DOHH2 (cell line): ENCODE results near the gene NYAP1.

Experiments used
- H3F3A ChIP-seq: fragments of 200-600 bp; sonication (generic), shearing (Covaris generic); 2 replicates; pipeline ENCODE4 v1.6.0; 2016; ENCODE audit warnings: antibody characterized with exemption, mild to moderate bottlenecking; ENCODE audit not compliant: control insufficient read depth, insufficient read depth
- H3K27ac ChIP-seq: fragments of 200-600 bp; sonication (generic); 2 replicates; pipeline ENCODE4 v1.5.1; 2014; ENCODE audit warnings: low read depth, mild to moderate bottlenecking, low read length, moderate library complexity
- H3K27me3 ChIP-seq: fragments of 200-600 bp; sonication (generic); 2 replicates; pipeline ENCODE4 v1.6.1; 2014; ENCODE audit warnings: mild to moderate bottlenecking, low read length, mixed read lengths; ENCODE audit not compliant: control insufficient read depth
- H3K36me3 ChIP-seq: fragments of 200-600 bp; sonication (generic); 2 replicates; pipeline ENCODE4 v1.6.1; 2014; ENCODE audit warnings: mild to moderate bottlenecking, low read length, moderate library complexity, mixed read lengths; ENCODE audit not compliant: control insufficient read depth
- H3K4me1 ChIP-seq: fragments of 200-600 bp; sonication (generic); 2 replicates; pipeline ENCODE4 v1.6.1; 2014; ENCODE audit warnings: mild to moderate bottlenecking, low read length, mixed read lengths; ENCODE audit not compliant: control insufficient read depth
- H3K4me2 ChIP-seq: fragments of 200-600 bp; sonication (generic); 2 replicates; pipeline ENCODE4 v1.6.0; 2014; ENCODE audit warnings: mild to moderate bottlenecking, low read length, moderate library complexity
- H3K4me3 ChIP-seq: fragments of 200-600 bp; sonication (generic); 2 replicates; pipeline ENCODE4 v1.5.1; 2014; ENCODE audit warnings: mild to moderate bottlenecking, low read length, mixed read lengths
- H3K79me2 ChIP-seq: fragments of 200-600 bp; sonication (generic); 2 replicates; pipeline ENCODE4 v1.6.1; 2014; ENCODE audit warnings: mild to moderate bottlenecking, low read length, mixed read lengths; ENCODE audit not compliant: control insufficient read depth
- H3K9me2 ChIP-seq: fragments of 200-600 bp; sonication (generic); replicated peaks from 2 replicates; pipeline ENCODE4 v1.6.1; 2014; ENCODE audit warnings: mild to moderate bottlenecking, low read length, mixed read lengths; ENCODE audit not compliant: control insufficient read depth
- H3K9me3 ChIP-seq: fragments of 200-600 bp; sonication (generic); 2 replicates; pipeline ENCODE4 v1.6.1; 2014; ENCODE audit warnings: antibody characterized with exemption, low read length, mixed read lengths; ENCODE audit not compliant: control insufficient read depth, insufficient read depth
- H4K20me1 ChIP-seq: fragments of 200-600 bp; sonication (generic); 2 replicates; pipeline ENCODE4 v1.6.0; 2014; ENCODE audit warnings: low read depth, mild to moderate bottlenecking, antibody characterized with exemption, low read length, moderate library complexity; ENCODE audit not compliant: control insufficient read depth, insufficient read depth
- EZH2phosphoT487 ChIP-seq: fragments of 200-600 bp; sonication (generic); IDR thresholded peaks from 2 replicates; pipeline ENCODE4 v1.6.1; 2017; ENCODE audit warnings: borderline replicate concordance, mild to moderate bottlenecking, antibody characterized with exemption, low read length, moderate library complexity, mixed read lengths
- TF ChIP-seq, protein P1 (sequence below): fragments of 200-600 bp; sonication (generic); IDR thresholded peaks from one replicate; pipeline ENCODE4 v1.5.1; 2014; ENCODE audit warnings: antibody characterized with exemption, mild to moderate bottlenecking, low read depth, low read length; ENCODE audit not compliant: poor library complexity, severe bottlenecking

NYAP1 gene

DNA sequence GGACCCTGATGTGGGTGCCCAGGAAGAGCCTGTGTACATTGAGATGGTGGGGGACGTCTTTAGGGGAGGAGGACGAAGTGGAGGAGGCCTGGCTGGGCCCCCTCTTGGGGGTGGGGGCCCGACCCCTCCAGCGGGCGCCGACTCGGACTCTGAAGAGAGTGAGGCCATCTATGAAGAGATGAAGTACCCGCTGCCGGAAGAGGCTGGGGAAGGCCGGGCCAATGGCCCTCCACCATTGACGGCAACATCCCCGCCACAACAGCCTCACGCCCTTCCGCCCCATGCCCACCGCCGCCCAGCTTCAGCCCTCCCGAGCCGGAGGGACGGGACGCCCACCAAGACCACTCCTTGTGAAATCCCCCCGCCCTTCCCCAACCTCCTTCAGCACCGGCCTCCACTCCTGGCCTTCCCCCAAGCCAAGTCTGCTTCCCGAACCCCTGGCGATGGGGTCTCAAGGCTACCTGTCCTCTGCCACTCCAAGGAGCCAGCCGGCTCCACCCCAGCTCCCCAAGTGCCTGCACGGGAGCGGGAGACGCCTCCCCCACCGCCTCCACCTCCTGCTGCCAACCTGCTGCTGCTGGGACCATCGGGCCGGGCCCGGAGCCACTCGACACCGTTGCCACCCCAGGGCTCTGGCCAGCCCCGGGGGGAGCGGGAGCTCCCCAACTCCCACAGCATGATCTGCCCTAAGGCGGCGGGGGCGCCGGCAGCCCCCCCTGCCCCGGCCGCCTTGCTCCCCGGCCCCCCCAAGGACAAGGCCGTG is 4.8 kb downstream of the NYAP1 start:
- Histone ChIP-seq H3K4me2 (no peak overlapping the region), H3K27ac (no peak overlapping the region), H3K9me2 (no peaks in the 10 kb centered on the region), H3K79me2 (no peaks in the 10 kb centered on the region), H3F3A (peaks cover 3% of the 10 kb centered on the region; the same call in 1 of the 2 replicates), H3K4me1 (peaks cover 31% of the 10 kb centered on the region), H3K36me3 (no peaks in the 10 kb centered on the region), H3K4me3 (no peak overlapping the region), H4K20me1 (no peaks in the 10 kb centered on the region), H3K27me3 (peaks cover 49% of the 10 kb centered on the region), H3K9me3 (no peaks in the 10 kb centered on the region)
- TF ChIP-seq, protein P1, sequence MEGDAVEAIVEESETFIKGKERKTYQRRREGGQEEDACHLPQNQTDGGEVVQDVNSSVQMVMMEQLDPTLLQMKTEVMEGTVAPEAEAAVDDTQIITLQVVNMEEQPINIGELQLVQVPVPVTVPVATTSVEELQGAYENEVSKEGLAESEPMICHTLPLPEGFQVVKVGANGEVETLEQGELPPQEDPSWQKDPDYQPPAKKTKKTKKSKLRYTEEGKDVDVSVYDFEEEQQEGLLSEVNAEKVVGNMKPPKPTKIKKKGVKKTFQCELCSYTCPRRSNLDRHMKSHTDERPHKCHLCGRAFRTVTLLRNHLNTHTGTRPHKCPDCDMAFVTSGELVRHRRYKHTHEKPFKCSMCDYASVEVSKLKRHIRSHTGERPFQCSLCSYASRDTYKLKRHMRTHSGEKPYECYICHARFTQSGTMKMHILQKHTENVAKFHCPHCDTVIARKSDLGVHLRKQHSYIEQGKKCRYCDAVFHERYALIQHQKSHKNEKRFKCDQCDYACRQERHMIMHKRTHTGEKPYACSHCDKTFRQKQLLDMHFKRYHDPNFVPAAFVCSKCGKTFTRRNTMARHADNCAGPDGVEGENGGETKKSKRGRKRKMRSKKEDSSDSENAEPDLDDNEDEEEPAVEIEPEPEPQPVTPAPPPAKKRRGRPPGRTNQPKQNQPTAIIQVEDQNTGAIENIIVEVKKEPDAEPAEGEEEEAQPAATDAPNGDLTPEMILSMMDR = no peak
- no peak for TF ChIP-seq EZH2phosphoT487

DNA sequence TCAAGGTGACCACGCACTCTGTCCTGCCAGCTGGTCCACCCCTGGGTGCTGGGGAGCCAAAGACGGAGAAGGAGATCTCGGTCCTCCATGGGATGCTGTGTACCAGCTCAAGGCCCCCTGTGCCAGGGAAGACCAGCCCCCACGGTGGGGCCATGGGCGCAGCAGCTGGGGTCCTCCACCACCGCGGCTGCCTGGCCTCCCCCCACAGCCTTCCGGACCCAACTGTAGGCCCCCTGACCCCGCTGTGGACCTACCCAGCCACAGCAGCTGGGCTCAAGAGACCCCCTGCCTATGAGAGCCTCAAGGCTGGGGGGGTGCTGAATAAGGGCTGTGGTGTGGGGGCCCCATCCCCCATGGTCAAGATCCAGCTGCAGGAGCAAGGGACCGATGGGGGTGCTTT is 5.4 kb downstream of the NYAP1 start:
- TF ChIP-seq, protein P1 = no peak
- TF ChIP-seq EZH2phosphoT487 = no peak
- Histone ChIP-seq H3K9me2 (no peaks in the 10 kb centered on the region), H3K27me3 (peaks cover 51% of the 10 kb centered on the region), H3K4me1 (peaks cover 33% of the 10 kb centered on the region), H3K9me3 (no peaks in the 10 kb centered on the region), H3K27ac (no peak overlapping the region), H3K4me2 (no peak overlapping the region), H3K4me3 (no peak overlapping the region), H3K36me3 (no peaks in the 10 kb centered on the region), H3F3A (no peaks in the 10 kb centered on the region; the same call in 1 of the 2 replicates), H3K79me2 (no peaks in the 10 kb centered on the region), H4K20me1 (no peaks in the 10 kb centered on the region)

DNA sequence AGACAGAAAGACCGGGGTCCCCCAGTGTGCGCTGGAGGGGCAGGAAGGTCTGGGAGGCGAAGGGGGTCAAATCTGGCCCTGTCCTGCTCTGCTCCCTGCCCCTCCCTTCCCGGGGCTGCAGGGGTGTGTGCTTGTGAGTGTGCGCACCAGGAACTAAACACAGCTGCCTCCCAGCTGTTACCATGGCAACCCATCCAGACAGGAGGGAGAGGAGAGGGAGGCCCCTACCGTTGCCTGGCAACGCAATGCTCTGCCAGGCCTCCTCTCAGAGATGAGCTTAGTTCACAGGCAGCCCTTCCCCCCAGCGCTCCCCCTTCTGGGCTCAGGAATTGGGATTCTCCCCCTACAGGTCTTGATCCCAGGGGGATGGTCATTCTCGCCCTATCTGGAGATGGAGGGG is 6.1 kb downstream of the NYAP1 start:
- no peak overlapping the region for H3K4me3 ChIP-seq
- H3K36me3 ChIP-seq = no peaks in the 10 kb centered on the region
- peaks cover 33% of the 10 kb centered on the region for H3K4me1 ChIP-seq
- no peaks in the 10 kb centered on the region for H3K9me3 ChIP-seq
- H3K9me2 ChIP-seq = no peaks in the 10 kb centered on the region
- no peaks in the 10 kb centered on the region for H4K20me1 ChIP-seq
- no peak for TF ChIP-seq EZH2phosphoT487
- TF ChIP-seq, protein P1 = no peak
- peaks cover 49% of the 10 kb centered on the region for H3K27me3 ChIP-seq
- H3F3A ChIP-seq = no peaks in the 10 kb centered on the region; the same call in 1 of the 2 replicates
- H3K27ac ChIP-seq = no peak overlapping the region
- no peaks in the 10 kb centered on the region for H3K79me2 ChIP-seq
- H3K4me2 ChIP-seq = no peak overlapping the region
